ENCODE measurements around the gene HES5. TPM values are rescaled to one million over a fixed set of nuclear protein-coding genes. Genes with fewer than 3 reads are reported as not detected.

The HES5 gene
- total RNA-seq, 1 experiment from 2014 or later, result 0.84 TPM

- TF ChIP-seq EZH2 (IDR thresholded peaks at IDR 0.05; ENCODE audit: low read length, unreplicated experiment) (no peak), CTCF (conservative IDR thresholded peaks at IDR 0.05; ENCODE audit: low read depth, low read length) (no peak), EZH2phosphoT487 (IDR thresholded peaks at IDR 0.05; ENCODE audit: borderline replicate concordance, low read length) (no peak)
- Histone ChIP-seq H3K36me3 (ENCODE audit: low read depth, low read length) (peaks cover 60% of the 10 kb centered on the region), H3K9me2 (replicated peaks; ENCODE audit: low read length) (no peaks in the 10 kb centered on the region), H3K79me2 (ENCODE audit: low read length) (peaks cover 12% of the 10 kb centered on the region), H3K9ac (ENCODE audit: low read length) (no peak overlapping the region), H4K20me1 (ENCODE audit: low read length) (peaks cover 4% of the 10 kb centered on the region), H3K27me3 (ENCODE audit: low read length) (no peaks in the 10 kb centered on the region), H3K9me3 (ENCODE audit: low read length) (no peaks in the 10 kb centered on the region), H3K4me1 (ENCODE audit: insufficient read depth, low read length) (no peaks in the 10 kb centered on the region), H3K27ac (ENCODE audit: low read length) (no peak overlapping the region), H2AFZ (ENCODE audit: low read length) (no peak overlapping the region), H3K4me3 (ENCODE audit: low read length) (no peak overlapping the region), H3F3A (ENCODE audit: low read length, unreplicated experiment) (no peaks in the 10 kb centered on the region), H3K4me2 (ENCODE audit: low read length) (no peak overlapping the region)
- ChIA-PET POLR2A (ENCODE audit: unreplicated experiment) (no interaction called here), CTCF (no interaction called here)
- BruUV-seq (replicated peaks), result no TSS peak
- ATAC-seq (no peak), DNase-seq (no peak)
- intact Hi-C loops (cut with micrococcal nuclease), result no loop called here
Measured at GRCh38 chr1:2516946-2517345, 13.1 kb downstream of the HES5 start.

- ATAC-seq, result no peak
- Histone ChIP-seq H3K4me1 (ENCODE audit: insufficient read depth, low read length) (no peaks in the 10 kb centered on the region), H3K79me2 (ENCODE audit: low read length) (peaks cover 4% of the 10 kb centered on the region), H3K36me3 (ENCODE audit: low read depth, low read length) (peaks cover 65% of the 10 kb centered on the region), H3K4me3 (ENCODE audit: low read length) (no peak overlapping the region), H3K9me3 (ENCODE audit: low read length) (no peaks in the 10 kb centered on the region), H3K27ac (ENCODE audit: low read length) (no peak overlapping the region), H4K20me1 (ENCODE audit: low read length) (no peaks in the 10 kb centered on the region), H3K9me2 (replicated peaks; ENCODE audit: low read length) (no peaks in the 10 kb centered on the region), H3K4me2 (ENCODE audit: low read length) (no peak overlapping the region), H3K27me3 (ENCODE audit: low read length) (no peaks in the 10 kb centered on the region), H3K9ac (ENCODE audit: low read length) (no peak overlapping the region), H3F3A (ENCODE audit: low read length, unreplicated experiment) (no peaks in the 10 kb centered on the region), H2AFZ (ENCODE audit: low read length) (no peak overlapping the region)
- POLR2A ChIA-PET (ENCODE audit: unreplicated experiment), result no interaction called here
- TF ChIP-seq EZH2 (IDR thresholded peaks at IDR 0.05; ENCODE audit: low read length, unreplicated experiment) (no peak), CTCF (conservative IDR thresholded peaks at IDR 0.05; ENCODE audit: low read depth, low read length) (no peak), EZH2phosphoT487 (IDR thresholded peaks at IDR 0.05; ENCODE audit: borderline replicate concordance, low read length) (no peak)
- DNase-seq, result no peak
- CTCF ChIA-PET, result no interaction called here
- intact Hi-C loops (cut with micrococcal nuclease), result no loop called here
- BruUV-seq (replicated peaks), result no TSS peak
Measured at GRCh38 chr1:2516124-2516523, 13.9 kb downstream of the HES5 start.

- TF ChIP-seq EZH2 (IDR thresholded peaks at IDR 0.05; ENCODE audit: low read length, unreplicated experiment), result no peak
- Histone ChIP-seq H3F3A (ENCODE audit: low read length, unreplicated experiment) (no peaks in the 10 kb centered on the region), H3K9me2 (replicated peaks; ENCODE audit: low read length) (no peaks in the 10 kb centered on the region), H3K9ac (ENCODE audit: low read length) (no peak overlapping the region), H3K27ac (ENCODE audit: low read length) (no peak overlapping the region), H3K4me2 (ENCODE audit: low read length) (no peak overlapping the region), H4K20me1 (ENCODE audit: low read length) (no peaks in the 10 kb centered on the region), H3K9me3 (ENCODE audit: low read length) (no peaks in the 10 kb centered on the region), H3K79me2 (ENCODE audit: low read length) (no peaks in the 10 kb centered on the region), H3K4me1 (ENCODE audit: insufficient read depth, low read length) (no peaks in the 10 kb centered on the region), H3K4me3 (ENCODE audit: low read length) (no peak overlapping the region), H3K27me3 (ENCODE audit: low read length) (no peaks in the 10 kb centered on the region), H3K36me3 (ENCODE audit: low read depth, low read length) (peaks cover 65% of the 10 kb centered on the region), H2AFZ (ENCODE audit: low read length) (no peak overlapping the region)
- DNase-seq (no peak), ATAC-seq (no peak)
- ChIA-PET POLR2A (ENCODE audit: unreplicated experiment) (no interaction called here), CTCF (no interaction called here)
- no TSS peak for BruUV-seq (replicated peaks)
- intact Hi-C loops (cut with micrococcal nuclease), result no loop called here
Measured at GRCh38 chr1:2515763-2516080, 14.3 kb downstream of the HES5 start.
